ENCODE measurements around the gene SMAD7.

Gene SMAD7

DNA sequence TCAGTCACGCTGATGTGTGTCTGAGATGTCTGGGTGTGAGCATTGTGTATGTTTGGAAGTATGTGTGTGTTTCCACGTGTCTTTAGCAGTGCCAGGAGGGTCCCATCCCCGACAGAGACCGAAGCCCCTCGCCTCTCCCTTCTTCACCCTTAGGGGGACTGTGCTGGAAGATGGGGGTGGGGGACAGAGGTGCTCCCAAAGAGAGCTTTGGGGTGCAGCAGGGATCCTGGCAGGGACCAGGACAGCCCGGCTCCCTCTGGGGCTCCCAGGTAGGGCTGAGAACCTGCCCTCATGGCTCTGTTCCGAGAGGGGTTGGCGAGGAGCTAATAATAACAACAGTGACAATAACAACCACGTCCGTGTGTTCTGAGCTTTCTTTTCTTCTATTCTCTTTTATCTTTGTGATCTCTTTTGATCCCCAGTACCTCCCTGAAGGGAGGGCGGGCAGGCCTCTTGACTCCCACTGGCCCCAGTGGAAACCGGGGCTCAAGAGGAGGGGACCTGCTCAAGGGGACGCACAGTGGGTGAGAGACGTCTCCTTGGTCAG, 57.6 kb downstream of the SMAD7 start:
- FAIRE-seq, result no peak

DNA sequence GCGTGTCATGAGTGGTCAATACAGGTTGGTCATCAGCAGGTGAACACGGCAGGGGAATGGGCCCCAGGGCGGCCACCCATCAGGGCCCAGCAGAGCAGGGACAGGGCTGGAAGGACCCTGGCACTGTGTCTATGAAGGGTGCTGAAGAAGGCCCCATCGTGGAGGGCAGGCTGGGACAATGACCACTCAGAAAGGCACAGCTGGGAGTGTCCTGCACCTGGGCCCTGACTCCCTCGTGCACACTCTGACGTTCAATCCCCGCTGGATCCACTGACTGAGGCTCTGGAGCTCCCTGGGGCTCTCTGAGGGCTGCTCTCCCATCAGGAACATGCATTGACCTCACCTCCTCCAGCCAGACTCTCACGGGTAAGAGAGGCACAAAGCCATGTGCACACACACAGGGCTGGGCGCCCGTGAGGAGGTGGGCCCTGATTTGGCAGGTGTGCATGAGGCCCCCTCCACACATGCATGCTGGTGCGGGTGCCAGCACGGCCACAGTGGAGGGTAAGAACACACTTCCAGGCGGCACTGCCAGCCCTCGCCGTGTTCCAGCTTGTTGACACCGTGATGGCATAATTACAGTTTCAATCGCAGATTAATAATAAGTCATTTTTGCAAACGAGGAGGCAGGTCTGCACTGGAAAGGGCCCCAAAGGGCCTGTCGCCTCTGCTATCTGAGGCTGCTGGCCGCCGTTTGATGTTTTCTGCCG, 58.5 kb downstream of the SMAD7 start:
- no peak for FAIRE-seq

- no peak for FAIRE-seq
Measured at GRCh38 chr18:48891721-48892120, 59.0 kb downstream of the SMAD7 start.

DNA sequence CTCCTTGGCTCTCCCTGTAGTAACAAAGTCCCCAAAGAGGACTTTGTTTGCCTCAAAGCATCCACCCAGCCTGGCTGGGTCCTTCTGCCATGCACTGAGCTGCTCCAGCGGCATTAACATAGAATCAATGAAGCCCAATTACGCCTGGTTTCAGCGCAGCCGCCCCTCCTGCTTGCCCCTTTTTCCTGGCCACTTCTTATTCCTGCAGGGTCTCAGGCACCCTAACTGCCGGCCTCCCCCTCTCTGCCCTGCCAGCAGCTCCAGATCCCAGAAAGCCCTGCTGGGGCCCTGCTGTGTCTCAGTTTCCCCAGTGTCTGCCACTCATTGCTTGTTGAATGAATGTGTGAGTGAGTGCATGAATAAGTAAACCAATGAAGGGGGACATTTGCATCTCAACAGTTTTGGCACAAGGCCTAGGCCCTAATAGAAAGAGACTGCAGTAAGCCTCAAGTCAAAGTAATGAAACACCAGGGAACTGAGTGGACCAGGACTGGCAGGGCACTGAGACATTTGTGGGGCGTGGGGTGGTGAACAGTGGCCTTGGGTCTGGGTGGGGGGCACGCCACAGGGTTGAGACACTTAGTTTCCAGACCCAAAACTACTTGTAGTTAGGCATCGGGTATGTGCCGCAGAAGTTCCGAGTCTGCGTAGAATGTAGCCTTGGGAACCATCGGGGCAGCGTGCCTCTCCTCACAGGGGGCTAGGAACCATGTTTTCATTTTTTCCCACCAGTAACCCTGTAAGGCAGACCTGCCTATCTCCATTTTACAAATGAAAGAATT, 60.6 kb downstream of the SMAD7 start:
- FAIRE-seq, result no peak

DNA sequence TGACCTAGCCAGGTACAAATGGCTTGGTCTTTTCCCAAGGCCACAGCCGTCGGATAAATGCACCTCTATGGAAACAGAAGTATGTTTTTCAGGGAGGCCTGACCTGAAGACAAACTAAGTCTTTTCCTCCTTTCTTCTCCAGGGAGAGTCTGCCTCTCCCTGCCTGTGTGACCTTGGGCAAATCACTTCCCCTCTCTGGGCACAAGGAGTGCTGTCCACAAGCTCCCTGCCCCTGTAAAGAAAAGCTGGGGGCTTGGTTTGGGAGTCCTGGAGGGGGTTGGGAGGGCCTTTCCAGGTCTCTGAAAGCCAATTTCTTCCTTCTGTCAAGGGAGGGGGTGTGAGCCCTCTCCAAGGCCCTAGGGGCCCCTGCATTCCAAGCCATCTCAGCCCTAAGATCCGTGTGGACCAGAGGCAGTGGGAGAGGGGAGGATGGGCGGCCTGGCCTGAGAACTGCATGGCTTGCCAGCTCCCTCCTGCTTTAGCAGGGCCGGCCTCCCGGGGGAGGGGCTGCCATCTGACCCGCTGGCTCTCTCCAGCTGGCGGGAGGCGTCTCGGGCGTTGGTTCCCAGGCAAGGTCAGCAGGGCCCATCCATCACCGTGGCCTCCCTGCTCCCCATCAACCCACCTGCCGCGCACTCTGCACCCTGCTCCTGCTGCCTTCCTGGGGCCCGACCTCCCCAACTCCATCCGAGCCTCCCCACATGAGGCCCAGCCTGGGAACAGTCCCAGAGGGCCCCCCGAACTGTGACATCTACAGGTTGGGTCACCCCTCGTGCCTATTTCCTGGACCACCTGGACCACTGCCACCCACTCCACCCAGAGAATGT, 61.4 kb downstream of the SMAD7 start:
- FAIRE-seq, result no peak

GRCh38 chr18:48888773-48889080, 62.0 kb downstream of the SMAD7 start:
- FAIRE-seq, result no peak

DNA sequence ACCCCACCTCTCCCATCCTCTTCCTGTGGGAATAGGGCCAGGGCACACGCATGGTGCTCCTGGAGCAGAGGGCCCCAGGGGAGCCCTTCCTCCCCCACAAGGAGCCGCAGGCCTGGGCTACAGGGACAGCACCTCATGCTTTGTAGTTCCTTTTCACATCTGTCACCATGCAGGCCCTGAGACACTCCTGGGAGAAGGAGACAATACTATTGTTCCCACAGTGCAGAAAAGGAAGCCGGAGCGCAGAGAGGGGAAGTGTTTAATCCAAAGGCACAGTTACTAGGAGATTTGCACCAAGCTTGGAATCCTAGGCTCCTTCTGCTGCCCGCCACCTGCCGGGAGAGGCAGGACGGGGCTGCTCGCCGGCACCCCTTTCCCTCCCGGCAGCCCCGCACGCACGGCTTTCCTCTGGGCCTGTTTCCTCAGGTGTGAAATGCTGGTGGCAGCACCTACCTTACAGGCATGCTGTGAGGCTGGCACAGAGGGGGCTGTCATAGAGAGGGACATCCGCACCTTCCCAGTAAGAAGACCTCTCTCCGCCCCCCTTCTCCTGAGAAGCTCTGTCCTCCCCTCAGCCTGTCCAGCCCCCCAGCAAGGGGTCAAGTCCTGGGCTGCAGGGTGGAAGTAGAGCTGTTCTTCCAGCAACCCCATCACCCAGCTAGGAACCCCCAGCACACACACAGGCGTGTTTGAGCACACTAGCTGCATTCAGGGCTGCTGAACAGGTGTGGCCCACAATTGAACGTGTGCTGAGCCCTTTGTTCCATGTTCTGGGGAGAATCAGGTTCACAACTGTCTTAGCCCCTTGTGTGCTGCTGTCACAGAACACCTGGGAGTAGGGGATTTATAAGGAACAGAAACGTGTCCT, 62.6 kb downstream of the SMAD7 start:
- no peak for FAIRE-seq

DNA sequence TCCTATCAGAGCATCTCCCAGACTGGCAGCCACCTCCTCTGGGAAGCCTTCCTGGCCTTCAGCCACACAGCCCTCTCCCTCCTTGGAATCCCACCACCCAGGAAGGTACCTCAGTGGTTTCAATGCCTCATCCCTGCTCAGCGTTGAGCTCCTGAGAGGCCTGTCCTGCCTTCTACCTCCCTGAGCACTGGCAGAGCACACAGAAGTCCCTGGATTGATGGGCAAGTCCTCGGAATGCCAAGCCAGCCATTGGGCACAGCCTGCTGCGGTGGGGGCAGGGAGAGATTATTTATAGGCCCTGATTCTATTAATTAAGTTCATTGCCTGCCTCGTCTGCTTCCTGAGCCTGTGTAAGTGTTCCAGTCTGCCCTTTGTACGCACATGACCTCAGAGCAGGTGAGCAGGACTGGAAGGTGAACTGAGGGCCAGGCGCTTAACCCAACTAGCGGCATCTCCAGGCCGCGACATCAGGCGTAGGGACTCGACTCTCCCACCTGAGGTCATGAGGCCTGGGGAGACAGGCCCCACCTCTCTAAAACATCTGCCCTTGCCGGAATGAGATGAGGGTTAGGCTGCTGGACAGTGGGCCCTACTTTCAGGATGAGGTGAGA, 63.4 kb downstream of the SMAD7 start:
- FAIRE-seq, result no peak

DNA sequence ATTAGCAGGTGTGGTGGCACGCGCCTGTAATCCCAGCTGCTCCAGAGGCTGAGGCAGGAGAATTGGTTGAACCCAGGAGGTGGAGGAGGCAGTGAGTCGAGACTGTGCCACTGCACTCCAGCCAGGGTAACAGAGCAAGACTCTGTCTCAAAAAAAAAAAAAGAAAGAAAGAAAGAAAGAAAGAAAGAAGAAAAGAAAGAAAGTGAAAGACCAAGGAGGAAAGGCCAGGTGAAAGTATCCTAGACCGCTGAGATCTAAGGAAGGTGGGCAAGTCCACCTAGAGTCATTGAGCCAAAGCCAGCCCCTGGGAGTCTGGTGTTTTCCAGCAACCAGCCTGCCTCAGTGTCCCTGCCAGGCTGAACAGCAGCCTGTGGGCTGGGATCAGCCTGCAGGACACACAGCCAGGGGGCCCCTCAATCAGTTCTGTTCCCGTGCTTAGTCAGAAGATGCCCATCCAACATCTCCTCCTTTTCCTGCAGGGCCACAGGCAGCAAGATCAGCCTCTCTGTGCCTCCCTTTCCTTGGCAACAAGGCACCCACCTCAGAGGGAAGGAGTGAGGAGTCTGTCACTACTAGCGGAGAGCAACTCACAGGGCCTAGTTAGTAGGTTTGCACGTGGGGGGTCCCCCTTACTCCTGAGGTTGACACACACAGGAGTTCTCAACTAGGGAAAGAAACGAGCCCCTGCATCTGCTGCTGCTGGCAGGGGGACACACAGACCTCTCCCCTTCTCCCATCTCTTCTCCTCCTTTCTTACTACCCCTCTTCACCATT, 64.1 kb downstream of the SMAD7 start:
- no peak for FAIRE-seq

DNA sequence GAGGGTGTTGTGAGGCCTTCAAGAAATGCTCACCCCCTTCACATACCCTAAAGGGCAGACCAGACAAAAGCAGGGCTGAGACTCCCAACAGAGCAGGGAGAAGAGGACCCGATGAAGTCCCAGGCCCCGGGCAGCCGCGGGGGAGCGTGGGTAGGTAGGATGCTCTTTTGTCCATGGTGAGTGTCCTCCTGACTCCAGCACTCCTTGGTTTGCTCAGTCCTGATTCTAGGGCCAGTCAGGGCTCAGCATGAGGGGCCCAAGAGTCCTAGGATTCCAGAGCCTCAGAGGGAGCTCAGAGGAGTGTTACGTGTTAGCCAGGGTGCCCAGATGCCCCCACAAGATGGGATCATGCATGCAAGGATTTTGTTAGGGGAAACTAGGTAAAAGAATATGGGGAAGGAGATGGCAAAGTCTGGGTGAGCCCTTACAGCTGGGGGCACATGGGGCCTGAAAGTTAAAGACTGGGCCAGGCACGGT, 64.8 kb downstream of the SMAD7 start:
- FAIRE-seq, result no peak

GRCh38 chr18:48885266-48885923, 65.4 kb downstream of the SMAD7 start:
- FAIRE-seq, result no peak

DNA sequence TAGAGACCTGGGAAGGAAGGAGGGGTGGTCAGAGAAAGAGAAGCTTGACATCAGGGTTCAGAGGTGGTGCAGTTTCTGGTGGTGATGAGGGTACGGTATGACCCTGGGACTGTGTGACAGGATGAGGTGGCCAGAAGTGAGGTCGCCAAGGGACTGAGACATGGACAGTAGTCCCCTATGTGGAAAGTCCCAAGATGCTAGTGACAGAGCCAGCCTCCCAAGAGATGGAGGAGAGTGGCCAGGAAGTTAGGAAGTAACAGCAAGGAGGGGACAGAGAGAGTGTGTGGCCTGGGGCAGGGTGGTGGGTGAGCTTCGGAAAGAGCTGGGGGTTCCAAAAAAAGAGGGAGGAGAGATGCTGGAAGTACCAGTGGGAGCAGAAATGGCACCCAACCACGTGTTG, 66.0 kb downstream of the SMAD7 start:
- no peak for FAIRE-seq

GRCh38 chr18:48884306-48884705, 66.5 kb downstream of the SMAD7 start:
- no peak for FAIRE-seq

- FAIRE-seq, result no peak
Measured at GRCh38 chr18:48882379-48882778, 68.4 kb downstream of the SMAD7 start.

DNA sequence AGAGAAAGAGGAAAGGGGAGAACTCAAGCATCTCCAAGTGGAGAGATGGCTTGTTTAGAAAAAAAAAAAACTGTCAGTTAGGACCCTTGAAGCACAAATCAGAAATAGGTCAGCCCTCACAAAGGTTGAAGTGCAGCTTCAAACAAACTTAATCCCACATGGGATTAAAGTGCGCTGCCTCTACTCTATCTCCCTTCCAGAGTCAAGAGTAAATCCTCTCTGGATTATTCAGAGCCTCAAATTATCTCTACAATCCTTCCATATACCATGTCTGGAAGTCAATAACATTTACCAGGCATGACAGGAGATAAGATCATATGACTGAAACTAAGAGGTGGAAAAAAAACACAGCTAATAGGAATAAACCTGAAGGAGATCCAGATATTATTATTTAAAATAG, 69.8 kb downstream of the SMAD7 start:
- FAIRE-seq, result no peak

- no peak for FAIRE-seq
Measured at GRCh38 chr18:48879008-48879431, 71.7 kb downstream of the SMAD7 start.

GRCh38 chr18:48878471-48878870, 72.3 kb downstream of the SMAD7 start:
- FAIRE-seq, result no peak

GRCh38 chr18:48877941-48878340, 72.8 kb downstream of the SMAD7 start:
- FAIRE-seq, result no peak

GRCh38 chr18:48876590-48876989, 74.2 kb downstream of the SMAD7 start:
- FAIRE-seq, result no peak

DNA sequence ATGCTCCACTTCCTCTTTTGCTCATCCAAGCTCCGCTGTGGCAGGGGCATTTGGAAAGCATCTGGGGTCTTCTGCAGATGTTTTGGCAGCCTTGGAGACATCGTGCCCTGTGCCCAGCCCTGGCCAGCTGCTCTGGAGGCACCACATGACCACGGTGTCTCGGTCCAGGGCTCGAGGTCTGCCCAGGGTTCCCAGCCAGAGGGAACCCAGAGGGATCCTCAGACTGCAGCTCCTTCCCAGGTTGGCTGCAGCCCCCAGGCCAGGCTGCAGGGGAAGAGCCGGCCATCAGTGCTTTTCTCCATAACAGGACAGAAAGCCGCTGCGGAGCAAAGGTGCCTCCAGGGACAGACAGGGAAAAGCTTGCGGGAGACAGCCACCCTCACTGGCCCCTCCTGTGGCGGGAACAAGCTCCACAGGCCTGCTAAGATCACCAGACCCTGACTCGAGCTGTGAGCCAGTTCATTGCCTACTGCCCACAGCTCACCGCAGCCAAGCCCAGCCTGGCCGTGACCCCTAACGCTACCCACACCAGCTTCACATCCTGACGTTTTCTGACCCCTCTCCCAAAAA, 74.7 kb downstream of the SMAD7 start:
- no peak for FAIRE-seq
